Stimulated activated CD4-positive, alpha-beta T cell treated with anti-CD3 and anti-CD28 coated beads, Interleukin-15, amount 100 ng/mL, for 48 hours (primary cell): ENCODE measurements around the gene TAS1R3.
"Not testable (repeated sequence)": the region's sequence is repeated elsewhere in the genome, so short reads cannot be mapped to it uniquely, and the experiment has no call there.

ENCODE experiments used
- DNase-seq, 2 donors: peaks; one replicate each; pipeline ENCODE4 v3.0.0-alpha.2; 2020; ENCODE audit warnings: low read depth in 2 of 2

The TAS1R3 gene

DNA sequence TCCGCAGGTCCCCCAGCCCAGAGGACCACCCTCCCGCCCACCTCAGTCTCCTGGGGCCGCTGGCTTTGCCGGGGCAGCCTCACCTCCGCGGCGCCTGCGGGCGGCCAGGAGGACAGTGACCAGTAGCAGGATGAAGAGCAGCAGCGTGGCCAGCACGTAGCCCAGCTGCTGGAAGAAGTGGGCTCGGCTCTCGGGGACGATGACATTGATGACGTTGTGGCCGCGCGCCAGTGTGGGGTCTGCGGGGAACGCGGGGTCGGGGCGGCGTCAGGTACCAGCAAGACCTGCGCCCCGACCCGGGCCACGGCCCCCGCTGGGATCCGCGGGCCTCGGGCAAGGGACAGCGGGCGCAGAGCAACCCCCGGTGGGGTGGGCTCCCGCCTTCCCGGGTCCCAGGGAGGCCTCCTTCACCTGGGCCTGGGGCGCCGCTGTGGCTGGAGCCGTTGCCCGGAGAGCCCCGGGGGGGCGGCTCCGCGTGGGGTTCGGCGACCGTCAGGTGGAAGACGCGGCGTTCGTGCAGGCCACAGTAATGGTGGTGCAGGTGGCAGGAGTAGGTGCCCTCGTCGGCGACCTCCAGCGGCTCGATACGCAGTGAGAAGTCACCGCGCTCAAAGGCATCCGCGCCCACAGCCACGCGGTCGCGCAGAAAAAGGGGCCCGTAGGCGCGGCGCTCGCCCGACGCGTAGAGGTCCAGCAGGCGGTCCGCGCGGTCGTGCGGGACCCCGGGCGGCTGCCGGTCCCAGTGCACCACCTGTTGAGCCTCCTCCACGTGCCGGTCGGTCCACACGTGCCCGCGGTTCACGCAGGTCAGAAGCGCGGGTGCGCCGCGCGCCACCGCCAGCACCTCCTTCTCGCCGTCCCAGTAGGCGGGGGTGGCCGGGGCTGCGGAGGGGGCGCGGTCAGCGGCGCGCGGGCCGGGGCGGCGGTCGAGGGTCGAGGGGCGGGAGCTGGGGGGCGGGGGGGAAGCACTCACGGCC is 23.5 kb downstream of the TAS1R3 start:
- no peak for DNase-seq

DNA sequence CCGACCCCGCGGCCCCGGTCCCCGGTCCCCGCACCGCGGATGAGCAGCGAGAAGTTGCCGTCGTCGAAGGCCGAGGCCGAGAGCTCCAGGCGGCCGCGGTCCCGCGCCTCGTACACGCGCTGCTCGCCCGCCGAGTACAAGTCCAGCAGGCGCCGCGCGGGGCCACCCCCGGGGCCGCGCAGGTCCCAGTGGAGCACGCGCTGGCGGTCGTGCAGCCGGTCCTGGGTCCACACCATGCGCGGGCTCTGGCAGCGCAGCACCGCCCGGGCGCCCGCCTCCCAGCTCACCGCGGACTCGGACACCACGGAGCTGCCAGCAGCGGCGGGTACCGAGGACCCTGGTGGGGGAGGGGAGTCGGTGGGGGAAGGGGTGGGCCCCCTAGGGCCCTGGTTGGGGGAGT is 24.3 kb downstream of the TAS1R3 start:
- no peak for DNase-seq

DNA sequence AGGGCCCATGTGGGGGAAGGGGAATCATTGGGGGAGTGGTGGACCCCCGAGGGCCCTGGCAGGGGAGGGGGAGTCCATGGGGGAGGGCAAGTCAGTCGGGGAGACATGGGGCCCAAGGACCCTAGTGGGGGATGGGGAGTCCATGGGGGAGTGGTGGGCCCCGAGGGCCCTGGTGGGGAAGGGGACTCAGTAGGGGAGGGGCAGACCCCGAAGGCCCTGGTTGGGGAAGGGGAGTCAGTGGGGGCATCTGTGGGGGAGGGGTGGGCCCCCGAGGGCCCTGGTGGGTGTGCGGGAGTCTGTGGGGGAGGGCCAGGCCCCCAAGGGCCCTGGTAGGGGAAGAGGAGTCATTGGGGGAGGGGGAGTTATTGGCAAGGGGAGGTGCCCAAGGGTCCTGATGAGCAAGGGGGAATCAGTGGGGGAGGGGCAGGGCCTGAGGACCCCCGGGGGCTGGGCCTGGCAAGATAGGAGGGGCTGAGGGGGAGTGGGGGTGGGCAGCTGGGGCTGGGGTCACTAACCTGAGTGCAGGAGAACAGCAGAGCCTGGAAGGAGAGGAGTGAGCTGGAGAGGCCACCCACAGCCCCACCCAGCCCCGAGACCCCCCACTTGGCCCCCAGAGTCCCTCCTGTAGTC is 25.2 kb downstream of the TAS1R3 start:
- no peak for DNase-seq

DNA sequence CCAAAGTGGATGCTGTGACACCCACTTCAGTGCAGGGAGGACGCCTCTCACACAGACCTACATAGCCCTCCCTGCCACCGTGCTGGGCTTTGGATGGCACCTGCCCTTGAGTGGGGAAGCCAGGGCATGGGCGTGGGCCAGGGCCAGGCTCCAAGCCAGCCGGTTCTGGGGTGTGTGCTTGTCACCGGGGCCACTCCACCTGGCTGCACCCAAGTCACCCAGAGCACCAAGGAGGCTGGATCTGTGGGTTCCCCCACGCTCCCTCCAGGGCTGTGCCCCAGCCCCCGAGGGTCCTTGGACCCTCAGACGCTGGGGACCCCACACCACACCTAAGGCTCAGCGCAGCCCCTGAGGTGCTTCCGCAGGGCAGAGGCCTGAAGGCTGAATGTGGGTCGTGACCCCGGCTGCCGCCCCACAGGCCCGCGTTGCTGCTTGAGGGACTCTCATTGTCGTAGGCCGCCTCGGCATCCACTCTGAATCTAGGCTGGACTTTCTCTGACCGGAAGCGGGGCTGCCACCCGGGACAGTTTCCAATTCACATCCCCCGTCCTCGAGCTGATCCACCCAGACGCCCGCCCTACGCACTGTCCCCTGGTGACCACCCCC is 25.8 kb downstream of the TAS1R3 start:
- DNase-seq, result no peak

DNA sequence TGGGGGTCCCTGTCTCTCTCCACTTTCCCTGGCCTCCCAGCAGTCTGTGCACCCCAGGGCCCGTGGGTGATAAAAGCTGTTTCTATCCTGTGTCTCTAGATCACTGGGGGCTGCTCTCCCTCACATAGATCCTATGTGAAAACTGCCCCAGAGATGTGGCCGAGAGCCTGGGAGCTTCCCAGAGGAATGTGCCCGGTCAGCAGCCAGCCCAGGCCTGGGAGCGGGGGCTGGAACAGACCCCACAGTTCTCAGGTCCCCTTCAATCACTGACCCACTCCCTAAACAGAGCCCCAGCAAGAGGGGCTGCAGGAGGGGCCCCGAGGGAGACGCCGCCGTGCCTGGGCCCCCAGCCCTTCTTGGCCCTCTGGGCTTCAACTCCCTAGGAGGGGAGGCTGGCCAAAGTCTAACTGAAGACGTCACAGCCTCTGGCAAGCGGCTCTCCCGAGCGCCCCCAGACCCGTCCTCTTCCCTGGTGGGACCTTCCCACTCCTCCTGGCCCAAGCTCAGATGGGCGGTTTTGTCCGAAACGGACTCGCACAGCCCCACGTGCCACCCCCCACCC is 26.9 kb downstream of the TAS1R3 start:
- no peak for DNase-seq

DNA sequence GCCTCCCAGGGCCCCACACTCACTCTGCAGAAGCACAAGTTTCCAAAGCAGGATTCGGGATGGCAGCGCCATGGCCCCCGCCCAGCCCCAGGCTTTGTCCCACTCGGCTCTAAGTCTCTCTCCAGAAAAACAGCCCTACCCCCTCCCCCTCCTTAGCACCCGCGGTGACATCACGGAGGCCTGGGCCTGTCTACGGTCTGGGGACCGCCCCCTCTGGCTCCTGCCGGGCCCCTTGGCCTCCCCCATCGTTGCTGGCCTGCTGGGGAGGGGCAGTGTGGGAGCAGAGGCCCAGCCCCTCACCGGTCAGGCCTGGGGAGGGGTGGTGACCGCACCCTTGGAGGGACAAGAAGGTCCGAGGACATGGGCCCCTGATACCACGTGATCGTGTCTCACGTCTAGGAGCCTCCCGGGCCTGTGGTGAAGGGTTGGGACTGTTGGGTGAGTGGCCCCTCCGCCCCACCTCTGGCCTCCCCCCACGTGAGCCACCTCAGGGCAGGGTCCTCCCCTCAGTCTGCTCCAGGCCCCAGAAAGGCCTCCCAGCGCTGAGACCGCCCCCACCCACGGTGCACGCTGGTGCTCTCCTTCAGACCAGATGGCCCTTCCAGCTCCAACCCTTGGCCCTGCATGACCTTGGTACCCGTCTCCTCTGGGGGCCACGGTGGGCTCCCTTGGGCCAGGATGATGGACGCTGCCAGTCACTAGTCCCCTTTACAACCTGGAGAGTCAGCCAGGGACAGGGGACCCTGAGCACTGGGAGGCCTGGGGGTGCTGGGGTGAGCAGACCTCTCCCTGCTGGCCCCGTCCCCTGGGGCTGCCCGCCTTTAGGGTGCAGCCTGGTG is 27.6 kb downstream of the TAS1R3 start, which contains the start of gene MXRA8:
MXRA8 (minus strand) TSS at position 123 of the 839 bp plus-strand sequence; CDS start at position 72, 51 bp downstream.
- DNase-seq, result no peak

DNA sequence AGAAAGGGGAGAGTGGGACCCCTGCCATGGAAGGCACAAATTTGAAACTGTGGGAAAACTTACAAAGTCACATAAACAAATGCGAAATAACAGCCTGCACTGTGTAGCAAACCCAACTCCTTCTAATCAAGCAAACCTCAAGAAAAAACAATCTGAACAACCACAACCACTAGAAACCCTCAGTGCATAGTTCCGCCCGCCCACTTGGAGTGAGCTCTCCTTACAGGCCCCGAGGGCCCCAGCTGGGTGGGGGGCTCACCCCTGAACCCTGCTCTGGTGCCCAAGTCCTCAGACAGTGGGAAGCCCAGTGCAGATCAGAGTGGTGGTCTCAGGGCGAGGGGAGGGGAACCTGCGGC is 28.2 kb downstream of the TAS1R3 start:
- DNase-seq, result no peak

DNA sequence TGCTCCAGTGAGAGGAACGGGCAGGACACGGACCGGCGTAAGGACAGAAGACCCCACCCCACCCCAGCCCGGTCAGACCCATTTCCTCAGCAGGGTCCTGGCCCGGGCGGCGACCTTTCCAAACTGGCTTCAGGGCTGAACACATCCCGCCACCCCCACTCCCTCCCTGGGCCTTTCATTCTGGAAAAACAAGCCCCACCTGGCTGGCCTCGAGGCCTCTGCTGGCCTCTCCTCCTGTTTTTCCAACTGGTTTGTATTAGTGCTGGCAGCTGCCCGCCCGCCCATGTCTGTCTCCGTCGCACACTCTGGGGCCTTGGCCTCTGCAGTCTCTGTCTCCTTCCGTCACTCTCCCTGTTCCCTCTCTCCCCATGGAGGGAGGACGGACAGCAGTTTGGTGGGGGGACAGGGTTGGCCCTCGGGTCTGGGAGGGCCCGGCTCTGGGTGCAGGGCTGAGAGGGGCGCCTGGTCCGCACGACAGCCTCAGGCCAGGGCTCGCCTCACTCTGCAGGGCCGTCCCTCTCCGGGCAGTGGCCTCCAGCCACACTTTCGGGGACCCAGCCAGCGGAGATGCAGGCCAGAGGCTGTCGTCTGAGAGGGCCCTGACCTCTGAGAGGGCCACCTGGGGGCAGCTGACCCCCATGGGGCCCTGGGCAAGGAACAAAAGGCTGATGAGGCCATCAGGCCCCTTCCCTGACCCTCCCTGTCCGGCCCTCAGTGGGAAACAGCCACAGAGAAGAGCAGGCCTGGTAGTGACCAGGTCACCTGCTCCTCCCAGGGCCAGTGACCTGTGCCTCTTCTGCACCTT is 28.8 kb downstream of the TAS1R3 start:
- no peak for DNase-seq

DNA sequence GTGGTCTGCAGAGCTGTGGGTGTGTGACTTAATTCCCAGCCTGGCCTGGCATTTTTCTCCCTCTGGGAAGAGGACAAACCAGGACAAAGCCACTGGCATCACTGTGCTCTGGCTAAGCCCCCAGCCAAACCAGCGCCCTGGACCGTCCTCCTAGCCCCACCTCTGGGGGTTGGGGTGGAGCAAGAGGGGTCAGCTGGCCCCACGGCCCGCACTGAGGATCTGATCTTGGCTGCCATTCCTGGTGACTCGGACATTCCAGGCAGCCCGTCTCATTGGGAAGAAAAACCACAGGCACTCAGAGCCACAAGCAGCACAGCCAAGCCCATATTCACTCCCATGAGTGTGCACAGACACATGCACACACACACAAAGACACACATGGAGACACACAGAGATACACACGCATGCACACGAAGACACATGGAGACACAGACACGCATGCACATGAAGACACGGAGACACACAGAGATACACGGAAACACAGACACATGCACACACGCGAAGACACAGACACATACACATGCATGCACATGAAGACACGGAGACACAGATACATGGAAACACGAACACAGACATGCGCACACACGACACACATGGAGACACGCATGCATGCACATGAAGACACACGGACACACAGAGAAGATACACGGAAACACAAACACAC is 29.6 kb downstream of the TAS1R3 start:
- no peak for DNase-seq

DNA sequence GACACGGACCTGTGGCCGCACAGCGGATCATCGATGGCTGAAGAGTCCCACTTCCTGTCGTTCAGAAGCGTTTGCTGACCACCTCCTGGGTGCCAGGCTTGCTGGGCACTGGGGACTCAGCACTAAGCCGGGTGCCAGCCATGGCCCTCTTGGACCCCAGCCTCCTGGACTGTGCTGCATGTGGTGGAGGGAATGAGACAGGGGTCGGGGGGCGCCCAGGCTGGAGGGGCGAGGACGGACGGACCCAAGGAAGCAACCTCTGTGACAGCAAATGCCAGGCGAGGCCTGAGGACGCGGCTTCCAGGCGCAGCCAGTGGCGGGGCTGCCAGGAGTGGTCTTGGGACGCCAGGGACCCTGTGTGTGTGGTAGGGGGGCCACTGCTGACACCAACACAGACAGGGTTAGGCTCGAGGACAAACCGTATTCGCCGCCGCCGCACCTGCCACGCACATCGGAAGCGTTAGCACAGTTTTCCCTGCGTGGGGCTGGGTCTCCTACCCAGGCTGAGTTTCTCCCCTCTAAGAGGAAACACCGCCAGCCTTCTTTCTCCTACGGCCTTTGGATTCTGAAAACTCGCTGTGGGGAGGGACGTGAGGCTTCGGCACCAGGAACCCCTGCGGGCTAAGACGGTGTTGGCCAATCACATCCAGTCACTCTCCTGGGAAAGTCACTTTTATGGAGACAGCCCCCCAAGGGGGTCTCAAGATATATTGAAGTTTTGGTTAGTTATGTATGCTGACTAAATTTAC is 30.3 kb downstream of the TAS1R3 start:
- no peak for DNase-seq

DNA sequence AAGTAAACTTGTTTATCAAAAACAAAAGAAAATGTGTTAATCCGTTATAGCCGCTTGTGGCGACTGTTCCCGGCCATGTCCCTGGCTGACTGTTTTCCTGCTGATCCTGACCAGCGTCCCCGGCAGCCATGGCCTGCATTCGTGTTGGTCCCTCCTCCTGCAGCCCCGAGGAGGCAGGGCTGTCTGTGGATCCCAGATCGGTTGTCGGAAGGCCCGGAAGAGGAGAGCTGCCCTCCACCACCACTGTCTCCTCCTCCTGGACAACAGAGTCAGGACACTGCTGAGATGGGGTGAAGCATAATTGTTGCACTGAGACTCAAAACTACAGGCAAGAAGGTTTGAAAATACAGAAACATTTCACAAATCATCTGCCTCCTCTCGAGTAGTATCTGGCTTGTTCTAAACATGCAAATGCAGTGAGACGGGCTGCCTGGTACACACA is 30.9 kb downstream of the TAS1R3 start:
- no peak for DNase-seq

DNA sequence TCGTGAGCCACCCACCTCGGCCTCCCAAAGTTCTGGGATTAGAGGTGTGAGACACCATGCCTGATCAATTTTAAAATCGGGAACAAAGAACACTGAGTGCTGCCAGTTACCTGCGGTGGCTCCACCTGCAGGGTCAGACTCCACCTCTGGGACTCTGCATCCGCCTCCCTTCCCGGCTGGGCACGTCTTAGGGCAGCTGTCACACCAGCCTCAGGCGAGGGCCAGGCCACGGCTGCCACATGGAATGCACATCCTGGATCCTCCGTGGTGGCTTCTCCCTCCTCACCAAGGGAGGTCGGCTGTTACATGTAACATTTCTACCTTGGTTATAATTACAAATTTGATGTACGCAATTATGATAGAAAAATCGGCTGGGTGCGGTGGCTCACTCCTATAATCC is 33.2 kb downstream of the TAS1R3 start:
- DNase-seq, result no peak

DNA sequence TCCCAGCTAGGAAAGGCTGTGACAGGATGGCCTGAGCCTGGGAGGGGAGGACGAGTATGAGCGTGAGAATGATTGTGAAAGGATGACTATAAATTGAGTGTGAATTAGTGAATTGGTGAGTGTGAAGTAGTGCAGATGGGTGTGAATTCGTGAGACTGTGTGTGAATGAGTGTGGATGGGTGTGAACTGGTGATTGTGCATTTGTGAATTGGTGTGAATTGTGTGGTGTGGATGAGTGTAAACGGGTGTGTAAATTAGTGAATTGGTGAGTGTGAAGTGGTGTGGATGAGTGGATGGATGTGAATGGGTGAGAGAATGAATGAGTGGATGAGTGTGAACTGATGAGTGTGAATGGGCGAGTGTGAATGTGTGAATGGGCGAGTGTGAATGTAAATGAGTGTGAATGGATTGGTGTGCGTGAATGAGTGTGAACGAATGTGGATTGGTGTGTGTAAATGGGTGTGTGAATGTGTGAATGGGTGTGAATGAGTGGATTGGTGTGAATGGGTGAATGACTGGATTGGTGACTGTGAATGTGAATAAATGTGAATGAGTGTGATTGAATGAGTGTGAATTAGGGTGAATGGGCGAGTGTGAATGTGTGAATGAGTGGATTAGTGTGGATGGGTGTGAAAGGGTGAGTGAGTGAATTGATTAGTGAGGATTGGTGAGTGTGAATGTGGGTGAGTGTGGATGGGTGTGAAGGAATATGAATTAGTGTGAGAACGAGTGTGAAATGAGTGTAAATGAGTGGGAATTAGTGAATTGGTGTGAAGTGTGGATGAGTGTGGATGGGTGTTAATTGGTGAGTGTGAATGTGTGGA is 35.0 kb downstream of the TAS1R3 start:
- DNase-seq, result no peak

DNA sequence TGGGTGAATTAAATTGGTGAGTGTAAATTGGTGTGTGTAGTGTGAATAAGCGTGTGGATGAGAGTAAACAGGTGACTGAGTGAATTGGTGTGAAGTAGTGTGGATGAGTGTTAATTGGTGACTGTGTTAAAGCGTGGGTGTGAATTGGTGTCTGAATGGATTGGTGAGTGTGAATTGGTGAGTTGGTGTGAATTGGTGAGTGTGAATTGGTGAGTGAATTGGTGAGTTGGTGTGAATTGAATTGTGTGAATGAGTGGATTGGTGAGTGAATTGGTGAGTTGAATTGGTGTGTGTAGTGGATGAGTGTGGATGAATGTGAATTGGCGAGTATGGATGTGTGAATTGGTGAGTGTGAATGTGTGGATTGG is 35.6 kb downstream of the TAS1R3 start:
- no peak for DNase-seq

DNA sequence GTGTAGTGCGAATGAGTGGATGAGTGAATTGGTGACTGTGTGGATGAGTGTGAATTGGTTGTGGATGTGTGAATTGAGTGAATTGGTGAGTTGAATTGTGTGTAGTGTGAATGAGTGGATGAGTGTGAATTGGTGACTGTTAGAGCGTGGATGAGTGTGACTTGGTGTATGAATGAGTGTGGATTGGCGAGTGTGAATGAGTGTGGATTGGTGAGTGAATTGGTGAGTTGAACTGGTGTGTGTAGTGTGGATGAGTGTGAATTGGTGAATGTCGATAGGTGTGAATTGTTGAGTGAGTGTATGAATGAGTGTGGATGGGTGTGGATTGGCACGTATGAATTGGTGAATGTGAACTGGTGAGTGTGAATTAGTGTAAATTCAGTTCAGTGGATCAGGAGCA is 36.2 kb downstream of the TAS1R3 start:
- no peak for DNase-seq

DNA sequence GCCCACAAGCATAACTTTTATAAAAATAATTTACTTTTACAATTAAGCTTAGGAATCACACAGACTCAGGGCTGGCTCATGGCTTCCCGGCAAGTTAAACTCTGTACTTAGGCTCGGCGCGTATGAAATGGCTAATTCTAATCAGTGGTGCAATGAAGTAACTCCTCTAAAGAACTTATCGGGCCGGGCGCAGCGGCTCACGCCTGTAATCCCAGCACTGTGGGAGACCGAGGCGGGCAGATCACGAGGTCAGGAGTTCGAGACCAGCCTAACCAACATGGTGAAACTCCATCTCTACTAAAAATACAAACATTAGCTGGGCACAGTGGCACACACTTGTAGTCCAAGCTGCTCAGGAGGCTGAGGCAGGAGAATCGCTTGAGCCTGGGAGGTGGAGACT is 39.0 kb downstream of the TAS1R3 start:
- not testable (repeated sequence) for DNase-seq

DNA sequence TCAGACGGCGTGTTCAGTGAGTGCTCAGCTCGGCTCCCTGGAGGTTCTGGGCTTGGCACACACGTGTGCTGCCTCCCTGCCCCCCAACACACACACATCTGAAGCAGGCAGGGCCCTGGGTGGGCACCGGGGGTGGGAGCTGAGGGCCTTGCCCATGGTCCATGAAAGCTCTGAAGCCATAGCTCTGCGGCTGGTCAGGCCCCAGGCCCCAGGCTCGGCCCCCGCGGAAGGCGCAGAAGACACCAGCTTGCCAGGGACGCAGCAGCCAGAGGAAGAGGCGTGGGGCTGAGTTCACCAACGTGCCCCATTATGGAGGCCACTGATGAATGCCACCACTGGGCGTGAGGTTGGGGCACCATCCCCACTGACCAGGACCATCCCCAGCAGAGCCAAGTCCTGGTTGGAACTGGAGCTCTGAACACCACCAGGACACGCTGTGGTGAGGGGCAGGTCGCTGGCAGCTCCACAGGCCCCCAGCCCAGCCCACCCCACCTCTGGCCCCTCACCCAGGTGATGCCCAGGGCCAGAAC is 39.8 kb downstream of the TAS1R3 start:
- no peak for DNase-seq

DNA sequence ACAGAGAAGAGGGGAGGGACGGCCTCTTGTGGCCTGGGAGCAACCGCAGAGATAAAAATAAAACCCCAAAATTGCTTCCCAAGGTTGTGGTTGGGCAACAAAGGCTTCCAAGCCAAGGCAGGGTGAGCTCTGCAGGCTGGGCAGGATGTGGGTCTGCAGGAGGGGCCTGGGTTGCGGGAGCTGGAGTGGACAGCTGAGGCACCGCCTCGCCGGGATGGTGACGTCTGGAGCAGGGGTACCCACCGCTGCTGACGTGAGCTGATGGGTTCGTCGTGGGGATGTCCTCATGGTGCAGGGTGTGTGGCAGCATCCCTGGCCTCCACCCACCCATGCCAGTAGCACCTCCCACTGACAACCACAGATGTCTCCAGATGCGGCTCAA is 40.3 kb downstream of the TAS1R3 start:
- DNase-seq, result no peak
